AG04449 (cell line): ENCODE results near the gene PRR23E.

ENCODE experiments used
- CTCF ChIA-PET: fragments of 350-600 bp; formaldehyde crosslinking; extraction: SDS; loops from one replicate; lab custom pipeline; 2021; ENCODE audit warnings: antibody characterized with exemption; lab: Yijun Ruan, JAX
- POLR2A ChIA-PET: fragments of 400-600, 350-600 bp; formaldehyde crosslinking; extraction: SDS; loops from one replicate; lab custom pipeline; 2020; ENCODE audit warnings: antibody characterized with exemption, inconsistent platforms; lab: Yijun Ruan, JAX
- DNase-seq: peaks from one replicate; pipeline ENCODE4 v3.0.0-alpha.2; 2010; ENCODE audit warnings: low read depth, low spot score
- H3K4me3 ChIP-seq: 2 replicates; pipeline ENCODE4 v1.5.1; 2011; ENCODE audit warnings: low read depth, mild to moderate bottlenecking, control low read depth, low read length
- TF ChIP-seq, protein P1 (sequence below): IDR thresholded peaks from one replicate; pipeline ENCODE4 v1.5.1; 2011; ENCODE audit warnings: mild to moderate bottlenecking, moderate library complexity, low read length, control low read depth, inconsistent platforms; ENCODE audit not compliant: insufficient read depth; ENCODE audit errors: missing control alignments

Gene PRR23E

DNA sequence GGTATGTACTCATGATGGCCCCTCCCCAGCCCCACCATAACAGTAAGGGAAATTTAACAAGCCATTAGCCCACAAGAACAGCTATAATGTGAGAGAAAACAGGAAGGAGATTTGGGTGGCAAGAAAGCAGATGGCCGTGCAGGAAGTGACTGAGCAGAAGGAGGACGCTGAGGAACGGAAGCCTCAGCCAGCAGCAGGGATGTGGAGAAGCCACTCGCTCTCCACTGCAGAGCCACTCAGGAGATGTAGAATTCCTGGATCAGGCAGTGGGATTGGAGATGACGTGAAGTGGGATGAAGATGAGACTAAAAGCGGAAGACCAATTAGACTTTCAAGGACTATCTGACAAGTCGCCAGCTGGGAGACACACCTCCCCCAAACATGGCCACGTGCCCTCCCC, 31.2 kb downstream of the PRR23E start:
- no peak for DNase-seq
- ChIA-PET POLR2A (no interaction called here), CTCF (no interaction called here)
- TF ChIP-seq, protein P1, sequence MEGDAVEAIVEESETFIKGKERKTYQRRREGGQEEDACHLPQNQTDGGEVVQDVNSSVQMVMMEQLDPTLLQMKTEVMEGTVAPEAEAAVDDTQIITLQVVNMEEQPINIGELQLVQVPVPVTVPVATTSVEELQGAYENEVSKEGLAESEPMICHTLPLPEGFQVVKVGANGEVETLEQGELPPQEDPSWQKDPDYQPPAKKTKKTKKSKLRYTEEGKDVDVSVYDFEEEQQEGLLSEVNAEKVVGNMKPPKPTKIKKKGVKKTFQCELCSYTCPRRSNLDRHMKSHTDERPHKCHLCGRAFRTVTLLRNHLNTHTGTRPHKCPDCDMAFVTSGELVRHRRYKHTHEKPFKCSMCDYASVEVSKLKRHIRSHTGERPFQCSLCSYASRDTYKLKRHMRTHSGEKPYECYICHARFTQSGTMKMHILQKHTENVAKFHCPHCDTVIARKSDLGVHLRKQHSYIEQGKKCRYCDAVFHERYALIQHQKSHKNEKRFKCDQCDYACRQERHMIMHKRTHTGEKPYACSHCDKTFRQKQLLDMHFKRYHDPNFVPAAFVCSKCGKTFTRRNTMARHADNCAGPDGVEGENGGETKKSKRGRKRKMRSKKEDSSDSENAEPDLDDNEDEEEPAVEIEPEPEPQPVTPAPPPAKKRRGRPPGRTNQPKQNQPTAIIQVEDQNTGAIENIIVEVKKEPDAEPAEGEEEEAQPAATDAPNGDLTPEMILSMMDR: no peak
- H3K4me3 ChIP-seq: no peak overlapping the region

DNA sequence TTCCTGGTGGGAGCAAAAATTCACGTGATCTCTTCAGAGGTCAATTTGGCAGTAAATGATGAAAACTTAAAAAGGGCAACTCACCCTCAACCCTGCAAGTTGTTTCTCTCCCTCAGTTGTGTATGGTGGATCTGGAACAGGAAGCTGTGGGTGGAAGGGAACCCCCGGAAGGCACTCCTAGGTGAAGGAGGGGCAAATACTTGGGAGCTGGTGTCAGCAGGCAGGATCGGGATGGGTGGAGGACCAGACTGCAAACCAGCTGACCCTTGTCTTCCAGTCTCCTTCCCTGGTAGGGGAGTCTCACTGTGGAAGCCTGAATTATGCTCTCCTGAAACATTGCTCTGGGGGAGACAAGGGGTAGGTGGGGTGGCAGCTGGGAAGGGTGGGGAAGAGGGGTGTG, 33.5 kb downstream of the PRR23E start:
- DNase-seq: no peak
- TF ChIP-seq, protein P1: no peak
- CTCF ChIA-PET: interaction anchor here (0.9 kb wide), 1 partner anchor 318 kb away, joined by 3 read pairs; no protein-coding TSS in a partner anchor
- H3K4me3 ChIP-seq: no peak overlapping the region
- POLR2A ChIA-PET: no interaction called here

DNA sequence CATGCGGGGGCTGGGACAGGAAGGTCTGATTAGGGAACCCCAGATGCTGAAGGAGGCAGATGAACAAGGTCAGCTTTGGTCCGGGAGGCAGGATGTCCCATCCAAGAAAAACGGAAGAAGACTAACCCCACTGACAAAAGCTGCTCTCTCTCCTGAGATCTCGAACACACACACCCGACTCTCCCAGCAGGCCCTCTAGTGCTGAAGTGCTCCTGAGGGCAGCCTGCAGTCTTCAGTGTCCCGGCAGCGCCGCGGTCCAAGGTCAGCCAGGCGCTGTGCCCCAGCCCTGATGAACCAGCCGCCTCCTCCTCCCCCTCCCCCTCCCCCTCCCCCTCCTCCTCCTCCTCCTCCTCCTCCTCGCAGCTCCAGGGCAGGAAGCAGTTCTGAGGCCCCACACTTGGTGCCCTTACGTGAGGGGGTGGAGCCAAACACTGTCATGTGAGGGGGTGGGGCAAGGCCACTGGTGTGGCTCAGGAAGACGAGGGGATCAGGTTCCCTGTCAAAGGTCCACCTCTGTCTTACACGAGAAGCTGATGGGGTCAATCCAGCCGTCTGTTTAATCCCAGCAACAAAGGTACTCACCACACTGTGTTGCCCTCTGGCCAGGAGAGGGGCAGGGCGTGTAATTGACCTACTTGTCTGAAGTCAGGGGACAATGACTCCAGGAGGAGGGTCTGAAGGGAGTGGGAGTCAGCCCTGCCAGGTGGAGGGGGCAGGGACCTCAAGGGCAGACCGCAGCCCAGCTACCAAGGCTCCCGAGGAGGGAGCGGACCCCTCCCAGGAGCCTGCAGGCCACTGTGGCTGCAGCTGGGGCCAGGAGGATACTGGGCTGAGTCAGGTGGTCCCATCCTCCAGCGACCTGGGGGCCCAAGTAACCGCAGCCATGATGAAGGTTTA, 34.3 kb downstream of the PRR23E start:
- no peak for DNase-seq
- CTCF ChIA-PET: interaction anchor here (0.9 kb wide), 1 partner anchor 318 kb away, joined by 3 read pairs; no protein-coding TSS in a partner anchor
- no peak overlapping the region for H3K4me3 ChIP-seq
- TF ChIP-seq, protein P1: no peak
- POLR2A ChIA-PET: no interaction called here

DNA sequence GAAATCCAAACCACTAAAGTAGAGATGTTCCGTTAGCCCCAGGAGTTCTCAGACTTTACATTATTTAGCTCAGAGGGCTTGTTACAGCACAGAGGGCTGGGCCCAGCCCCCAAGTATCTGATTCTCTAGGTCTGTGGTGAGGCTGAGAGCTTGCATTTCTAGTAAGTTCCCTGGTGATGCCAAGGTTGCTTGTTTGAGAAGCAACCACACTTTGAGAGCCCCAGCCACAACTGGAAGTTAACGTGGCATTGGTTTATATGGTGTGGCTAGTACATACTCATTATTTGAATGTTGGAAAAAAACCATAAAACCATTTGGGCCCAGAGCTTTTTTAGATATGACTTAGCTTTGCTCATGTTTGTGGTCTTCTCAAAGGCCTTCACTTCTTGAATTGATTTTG, 35.9 kb downstream of the PRR23E start:
- TF ChIP-seq, protein P1: no peak
- no peak overlapping the region for H3K4me3 ChIP-seq
- ChIA-PET CTCF (no interaction called here), POLR2A (no interaction called here)
- no peak for DNase-seq

DNA sequence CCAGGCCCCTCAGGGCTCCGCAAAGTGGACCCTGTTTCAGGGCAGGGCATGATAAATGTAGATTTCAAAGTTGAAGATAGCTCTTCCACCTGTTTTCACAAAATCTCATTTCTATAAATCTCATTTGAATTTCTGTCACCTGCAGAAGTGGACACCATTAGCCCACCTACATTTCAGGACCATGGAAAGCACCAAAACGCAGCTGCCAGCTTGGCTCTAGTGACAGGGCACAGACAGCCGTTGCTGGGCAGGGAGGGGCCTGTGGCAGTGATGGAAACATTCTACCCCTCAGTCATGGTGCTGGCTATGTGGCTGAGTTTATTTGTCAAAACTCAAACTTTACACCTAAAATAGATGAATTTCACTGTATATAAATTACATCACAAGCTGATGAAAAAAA, 40.4 kb downstream of the PRR23E start:
- no peak for DNase-seq
- CTCF ChIA-PET: no interaction called here
- no peak overlapping the region for H3K4me3 ChIP-seq
- POLR2A ChIA-PET: no interaction called here
- TF ChIP-seq, protein P1: no peak

DNA sequence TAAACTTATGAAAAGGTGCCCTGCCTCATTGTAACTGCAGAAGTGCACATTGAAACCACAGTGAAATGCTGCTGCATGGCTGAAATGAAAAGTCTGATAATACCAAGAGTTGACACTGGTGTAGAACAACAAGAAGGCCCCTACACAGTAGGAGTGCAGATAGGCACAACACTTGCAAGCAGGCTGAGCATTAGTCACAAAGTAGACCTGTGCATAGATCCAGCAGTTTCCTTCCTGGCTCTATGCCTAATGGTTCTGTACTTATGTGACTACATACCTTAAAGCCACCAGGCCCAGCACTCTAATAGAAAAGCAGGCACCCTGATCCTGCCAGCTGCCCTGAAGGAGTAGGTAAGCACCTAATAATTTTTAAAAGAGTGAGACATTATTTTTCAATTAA, 41.8 kb downstream of the PRR23E start:
- CTCF ChIA-PET: no interaction called here
- TF ChIP-seq, protein P1: no peak
- DNase-seq: no peak
- POLR2A ChIA-PET: no interaction called here
- H3K4me3 ChIP-seq: no peak overlapping the region
